ENCODE measurements around the gene ATXN7L1.

ATXN7L1 gene

DNA sequence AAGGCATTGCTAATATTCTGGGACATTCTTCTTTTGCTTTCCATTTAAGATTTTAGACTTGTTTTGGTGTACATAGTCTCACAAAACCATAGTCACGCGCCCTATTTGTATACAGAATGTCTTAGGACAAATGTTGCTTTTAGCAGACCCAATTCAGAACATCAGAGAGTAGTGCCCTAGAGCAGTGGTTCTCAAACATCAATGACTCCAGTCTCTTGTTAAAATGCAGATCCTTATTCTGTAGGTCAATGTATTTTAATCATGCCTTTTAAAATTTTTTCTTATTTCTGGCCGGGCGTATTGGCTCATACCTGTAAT, 167.7 kb downstream of the ATXN7L1 start (continued):
- TF ChIP-seq ZNF837 (tag by site-specific recombination; IDR thresholded peaks at IDR 0.05) (no peak), SETDB1 (IDR thresholded peaks at IDR 0.05; ENCODE audit: insufficient read length, low read length) (no peak), ZNF555 (tag by site-specific recombination; conservative IDR thresholded peaks at IDR 0.05) (no peak), MZF1 (tag by site-specific recombination; IDR thresholded peaks at IDR 0.05; ENCODE audit: borderline replicate concordance) (no peak), ZNF416 (tag by site-specific recombination; IDR thresholded peaks at IDR 0.05) (no peak)
- TF ChIP-seq, protein P1, sequence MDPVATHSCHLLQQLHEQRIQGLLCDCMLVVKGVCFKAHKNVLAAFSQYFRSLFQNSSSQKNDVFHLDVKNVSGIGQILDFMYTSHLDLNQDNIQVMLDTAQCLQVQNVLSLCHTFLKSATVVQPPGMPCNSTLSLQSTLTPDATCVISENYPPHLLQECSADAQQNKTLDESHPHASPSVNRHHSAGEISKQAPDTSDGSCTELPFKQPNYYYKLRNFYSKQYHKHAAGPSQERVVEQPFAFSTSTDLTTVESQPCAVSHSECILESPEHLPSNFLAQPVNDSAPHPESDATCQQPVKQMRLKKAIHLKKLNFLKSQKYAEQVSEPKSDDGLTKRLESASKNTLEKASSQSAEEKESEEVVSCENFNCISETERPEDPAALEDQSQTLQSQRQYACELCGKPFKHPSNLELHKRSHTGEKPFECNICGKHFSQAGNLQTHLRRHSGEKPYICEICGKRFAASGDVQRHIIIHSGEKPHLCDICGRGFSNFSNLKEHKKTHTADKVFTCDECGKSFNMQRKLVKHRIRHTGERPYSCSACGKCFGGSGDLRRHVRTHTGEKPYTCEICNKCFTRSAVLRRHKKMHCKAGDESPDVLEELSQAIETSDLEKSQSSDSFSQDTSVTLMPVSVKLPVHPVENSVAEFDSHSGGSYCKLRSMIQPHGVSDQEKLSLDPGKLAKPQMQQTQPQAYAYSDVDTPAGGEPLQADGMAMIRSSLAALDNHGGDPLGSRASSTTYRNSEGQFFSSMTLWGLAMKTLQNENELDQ (tag by site-specific recombination; IDR thresholded peaks at IDR 0.05; ENCODE audit: low read depth) = no peak

DNA sequence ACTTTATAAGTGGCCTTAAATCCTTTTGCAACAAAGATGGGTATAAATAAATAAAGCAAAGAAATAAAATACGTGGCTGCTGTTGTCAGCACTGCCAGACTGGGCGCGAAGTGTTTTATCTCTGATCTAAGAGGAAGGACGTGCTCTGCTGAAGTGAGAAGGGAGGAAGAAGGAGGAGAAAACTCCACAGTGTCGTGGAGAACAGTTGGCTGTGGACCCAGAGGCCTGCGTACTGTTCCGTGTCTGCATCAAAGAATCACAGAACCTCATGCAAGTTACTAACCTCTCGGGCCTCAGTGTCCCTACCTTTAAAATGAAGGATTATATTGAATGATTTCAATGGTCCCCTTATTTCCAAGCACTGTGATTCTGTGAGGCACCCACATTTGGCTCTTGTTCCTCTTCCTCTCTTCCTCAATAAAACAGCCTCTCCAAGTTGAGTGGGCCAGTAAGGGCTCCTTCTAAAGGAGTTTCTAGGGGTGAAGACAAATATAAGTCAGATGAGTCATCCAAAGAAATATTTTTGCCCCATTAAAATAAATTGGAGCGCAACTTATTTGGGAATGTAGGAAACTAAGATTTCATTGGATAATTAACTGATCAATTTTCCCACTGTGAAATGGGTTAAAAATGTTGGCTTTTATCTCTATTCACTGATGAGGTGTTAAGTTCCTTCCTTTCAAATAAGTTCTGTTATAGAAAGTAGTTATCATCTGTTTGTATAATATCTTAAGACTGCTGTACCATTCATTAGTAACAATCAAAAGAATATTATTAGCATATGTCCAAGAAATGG, 168.2 kb downstream of the ATXN7L1 start:
- POLR2A ChIA-PET = no interaction called here
- CTCF ChIA-PET = no interaction called here

More for the DNA sequence above, 168.2 kb downstream of the ATXN7L1 start:
- H3K4me1 ChIP-seq (ENCODE audit: control insufficient read depth, insufficient read depth, low read length) = no peaks in the 10 kb centered on the region
- H3K9me3 ChIP-seq (ENCODE audit: control insufficient read depth, insufficient read depth, low read depth, low read length) = no peaks in the 10 kb centered on the region
- TF ChIP-seq ZNF548 (tag by site-specific recombination; IDR thresholded peaks at IDR 0.05) (no peak), ZXDB (tag by site-specific recombination; IDR thresholded peaks at IDR 0.05) (no peak), ZSCAN16 (tag by site-specific recombination; IDR thresholded peaks at IDR 0.05) (no peak), ZNF670 (tag by site-specific recombination; IDR thresholded peaks at IDR 0.05; ENCODE audit: low read depth) (no peak), ZNF639 (tag by site-specific recombination; IDR thresholded peaks at IDR 0.05) (no peak), YY1 (tag by site-specific recombination; IDR thresholded peaks at IDR 0.05) (no peak), ZNF701 (tag by site-specific recombination; IDR thresholded peaks at IDR 0.05) (no peak), ZFP69B (tag by site-specific recombination; IDR thresholded peaks at IDR 0.05) (no peak), ZFHX2 (tag by site-specific recombination; conservative IDR thresholded peaks at IDR 0.05) (no peak), ZNF677 (tag by site-specific recombination; IDR thresholded peaks at IDR 0.05) (no peak), ZNF350 (tag by site-specific recombination; IDR thresholded peaks at IDR 0.05) (no peak), REPIN1 (tag by site-specific recombination; IDR thresholded peaks at IDR 0.05; ENCODE audit: low read depth) (no peak), SCRT2 (tag by site-specific recombination; IDR thresholded peaks at IDR 0.05) (no peak), ZNF423 (tag by site-specific recombination; IDR thresholded peaks at IDR 0.05) (no peak), ZNF335 (tag by site-specific recombination; conservative IDR thresholded peaks at IDR 0.05) (no peak)
- TF ChIP-seq, protein P2, sequence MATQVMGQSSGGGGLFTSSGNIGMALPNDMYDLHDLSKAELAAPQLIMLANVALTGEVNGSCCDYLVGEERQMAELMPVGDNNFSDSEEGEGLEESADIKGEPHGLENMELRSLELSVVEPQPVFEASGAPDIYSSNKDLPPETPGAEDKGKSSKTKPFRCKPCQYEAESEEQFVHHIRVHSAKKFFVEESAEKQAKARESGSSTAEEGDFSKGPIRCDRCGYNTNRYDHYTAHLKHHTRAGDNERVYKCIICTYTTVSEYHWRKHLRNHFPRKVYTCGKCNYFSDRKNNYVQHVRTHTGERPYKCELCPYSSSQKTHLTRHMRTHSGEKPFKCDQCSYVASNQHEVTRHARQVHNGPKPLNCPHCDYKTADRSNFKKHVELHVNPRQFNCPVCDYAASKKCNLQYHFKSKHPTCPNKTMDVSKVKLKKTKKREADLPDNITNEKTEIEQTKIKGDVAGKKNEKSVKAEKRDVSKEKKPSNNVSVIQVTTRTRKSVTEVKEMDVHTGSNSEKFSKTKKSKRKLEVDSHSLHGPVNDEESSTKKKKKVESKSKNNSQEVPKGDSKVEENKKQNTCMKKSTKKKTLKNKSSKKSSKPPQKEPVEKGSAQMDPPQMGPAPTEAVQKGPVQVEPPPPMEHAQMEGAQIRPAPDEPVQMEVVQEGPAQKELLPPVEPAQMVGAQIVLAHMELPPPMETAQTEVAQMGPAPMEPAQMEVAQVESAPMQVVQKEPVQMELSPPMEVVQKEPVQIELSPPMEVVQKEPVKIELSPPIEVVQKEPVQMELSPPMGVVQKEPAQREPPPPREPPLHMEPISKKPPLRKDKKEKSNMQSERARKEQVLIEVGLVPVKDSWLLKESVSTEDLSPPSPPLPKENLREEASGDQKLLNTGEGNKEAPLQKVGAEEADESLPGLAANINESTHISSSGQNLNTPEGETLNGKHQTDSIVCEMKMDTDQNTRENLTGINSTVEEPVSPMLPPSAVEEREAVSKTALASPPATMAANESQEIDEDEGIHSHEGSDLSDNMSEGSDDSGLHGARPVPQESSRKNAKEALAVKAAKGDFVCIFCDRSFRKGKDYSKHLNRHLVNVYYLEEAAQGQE (tag by site-specific recombination; IDR thresholded peaks at IDR 0.05) = no peak
- TF ChIP-seq, protein P3, sequence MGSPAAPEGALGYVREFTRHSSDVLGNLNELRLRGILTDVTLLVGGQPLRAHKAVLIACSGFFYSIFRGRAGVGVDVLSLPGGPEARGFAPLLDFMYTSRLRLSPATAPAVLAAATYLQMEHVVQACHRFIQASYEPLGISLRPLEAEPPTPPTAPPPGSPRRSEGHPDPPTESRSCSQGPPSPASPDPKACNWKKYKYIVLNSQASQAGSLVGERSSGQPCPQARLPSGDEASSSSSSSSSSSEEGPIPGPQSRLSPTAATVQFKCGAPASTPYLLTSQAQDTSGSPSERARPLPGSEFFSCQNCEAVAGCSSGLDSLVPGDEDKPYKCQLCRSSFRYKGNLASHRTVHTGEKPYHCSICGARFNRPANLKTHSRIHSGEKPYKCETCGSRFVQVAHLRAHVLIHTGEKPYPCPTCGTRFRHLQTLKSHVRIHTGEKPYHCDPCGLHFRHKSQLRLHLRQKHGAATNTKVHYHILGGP (tag by site-specific recombination; IDR thresholded peaks at IDR 0.05) = no peak
- H3K4me3 ChIP-seq (ENCODE audit: low read depth, low read length) = no peak overlapping the region
- no peak overlapping the region for H3K27ac ChIP-seq (ENCODE audit: extremely low read depth, low read depth, low read length)
- H3K36me3 ChIP-seq (ENCODE audit: control insufficient read depth in 2 of 2, insufficient read depth in 1 of 2, low read length in 2 of 2) = no peaks in the 10 kb centered on the region

Data from HEK293 (cell line).